Smooth muscle cell (in vitro differentiated cells): ENCODE measurements around the gene ELMO1. TPM values are rescaled to one million over a fixed set of nuclear protein-coding genes. Genes with fewer than 3 reads are reported as not detected.

Experiments used
- DNase-seq: peaks from one replicate; lab custom pipeline; 2025; ENCODE audit not compliant: unreplicated experiment; lab: John Stamatoyannopoulos, UW
- H2AFZ ChIP-seq: fragments of 200-600 bp; sonication (generic); 2 replicates; pipeline ENCODE4 v1.6.0; 2016; ENCODE audit warnings: antibody characterized with exemption, low read depth, mild to moderate bottlenecking
- H3F3A ChIP-seq: fragments of 200-600 bp; sonication (generic); 2 replicates; pipeline ENCODE4 v1.6.0; 2017; ENCODE audit warnings: antibody characterized with exemption, low read depth
- H3K27ac ChIP-seq: fragments of 200-600 bp; sonication (generic); 2 replicates; pipeline ENCODE4 v1.5.1; 2016; ENCODE audit warnings: low read depth, mild to moderate bottlenecking
- H3K27me3 ChIP-seq: fragments of 200-600 bp; sonication (generic); 2 replicates; pipeline ENCODE4 v1.6.1; 2016; ENCODE audit warnings: low read depth, mild to moderate bottlenecking
- H3K36me3 ChIP-seq: fragments of 200-600 bp; sonication (generic); 2 replicates; pipeline ENCODE4 v1.5.1; 2016; ENCODE audit warnings: low read depth
- H3K4me1 ChIP-seq: fragments of 200-600 bp; sonication (generic); 2 replicates; pipeline ENCODE4 v1.5.1; 2016; ENCODE audit warnings: low read depth
- H3K4me2 ChIP-seq: fragments of 200-600 bp; sonication (generic); 2 replicates; pipeline ENCODE4 v1.6.0; 2016; ENCODE audit warnings: mild to moderate bottlenecking
- H3K4me3 ChIP-seq: fragments of 200-600 bp; sonication (generic); 2 replicates; pipeline ENCODE4 v1.5.1; 2016; ENCODE audit warnings: mild to moderate bottlenecking
- H3K79me2 ChIP-seq: fragments of 200-600 bp; sonication (generic); 2 replicates; pipeline ENCODE4 v1.6.0; 2016; ENCODE audit warnings: low read depth, mild to moderate bottlenecking
- H3K9ac ChIP-seq: fragments of 200-600 bp; sonication (generic); 2 replicates; pipeline ENCODE4 v1.6.0; 2016; ENCODE audit warnings: low read depth
- H3K9me3 ChIP-seq: fragments of 200-600 bp; sonication (generic); replicated peaks from 2 replicates; pipeline ENCODE4 v1.5.1; 2016; ENCODE audit warnings: low read depth
- H4K20me1 ChIP-seq: fragments of 200-600 bp; sonication (generic); 2 replicates; pipeline ENCODE4 v1.6.0; 2016; ENCODE audit warnings: low read depth
- WGBS: methylation state at CpG from one replicate; pipeline ENCODE4 v1.1.7; 2016; ENCODE audit warnings: low lambda C conversion rate; 5-methylcytosine and 5-hydroxymethylcytosine counted together
- polyA plus RNA-seq: library from polyadenylated mRNA; unstranded; fragments of >200 nt; fragmentation: Nextera tagmentation; extraction: Ambion mirVana; gene quantifications from 2 replicates; pipeline ENCODE4 v1.2.1, GENCODE V29; 2016
- total RNA-seq: library from RNA; depleted of rRNA; stranded (reverse); fragments of >200 nt; gene quantifications from 2 replicates; pipeline ENCODE4 v1.2.3, GENCODE V29; 2014
- TF ChIP-seq, protein P1 (sequence below): fragments of 200-600 bp; sonication (generic); IDR thresholded peaks from 2 replicates; pipeline ENCODE4 v1.5.1; 2017; ENCODE audit warnings: borderline replicate concordance, mild to moderate bottlenecking, antibody characterized with exemption; ENCODE audit not compliant: insufficient read depth, poor library complexity, severe bottlenecking

Gene ELMO1
- total and polyA plus RNA-seq, 2 experiments from 2014 or later, result 8.2 to 36.0 TPM

DNA sequence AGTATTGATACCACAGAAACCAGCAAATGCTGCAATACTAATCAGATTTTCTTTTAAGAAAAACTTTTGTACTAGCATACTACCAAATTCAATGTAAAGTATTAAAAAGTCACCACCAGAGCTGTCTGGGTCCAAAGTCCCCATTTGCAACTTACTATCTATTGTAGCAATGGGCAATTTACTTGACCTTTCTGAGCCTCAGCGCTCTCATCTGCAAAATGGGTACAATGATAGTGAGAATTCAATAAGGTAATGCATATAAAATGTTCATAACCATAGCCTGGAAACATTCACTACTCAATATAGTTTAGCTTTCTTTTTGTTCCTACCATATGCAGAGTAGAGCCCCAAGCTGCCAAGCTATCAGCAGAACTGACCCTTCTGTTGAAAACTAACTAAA is 337.2 kb downstream of the ELMO1 start:
- Histone ChIP-seq H3K27me3 (no peaks in the 10 kb centered on the region), H3K4me3 (no peak overlapping the region), H3K4me1 (peaks cover 18% of the 10 kb centered on the region), H3K79me2 (no peaks in the 10 kb centered on the region), H3K27ac (no peak overlapping the region), H4K20me1 (no peaks in the 10 kb centered on the region), H3K36me3 (no peaks in the 10 kb centered on the region), H3F3A (no peaks in the 10 kb centered on the region), H3K9me3 (no peaks in the 10 kb centered on the region), H3K4me2 (no peak overlapping the region), H2AFZ (no peak overlapping the region), H3K9ac (no peak overlapping the region)
- 100% methylated on average over 1 of the region's 1 CpG for WGBS
- no peak for DNase-seq
- TF ChIP-seq, protein P1, sequence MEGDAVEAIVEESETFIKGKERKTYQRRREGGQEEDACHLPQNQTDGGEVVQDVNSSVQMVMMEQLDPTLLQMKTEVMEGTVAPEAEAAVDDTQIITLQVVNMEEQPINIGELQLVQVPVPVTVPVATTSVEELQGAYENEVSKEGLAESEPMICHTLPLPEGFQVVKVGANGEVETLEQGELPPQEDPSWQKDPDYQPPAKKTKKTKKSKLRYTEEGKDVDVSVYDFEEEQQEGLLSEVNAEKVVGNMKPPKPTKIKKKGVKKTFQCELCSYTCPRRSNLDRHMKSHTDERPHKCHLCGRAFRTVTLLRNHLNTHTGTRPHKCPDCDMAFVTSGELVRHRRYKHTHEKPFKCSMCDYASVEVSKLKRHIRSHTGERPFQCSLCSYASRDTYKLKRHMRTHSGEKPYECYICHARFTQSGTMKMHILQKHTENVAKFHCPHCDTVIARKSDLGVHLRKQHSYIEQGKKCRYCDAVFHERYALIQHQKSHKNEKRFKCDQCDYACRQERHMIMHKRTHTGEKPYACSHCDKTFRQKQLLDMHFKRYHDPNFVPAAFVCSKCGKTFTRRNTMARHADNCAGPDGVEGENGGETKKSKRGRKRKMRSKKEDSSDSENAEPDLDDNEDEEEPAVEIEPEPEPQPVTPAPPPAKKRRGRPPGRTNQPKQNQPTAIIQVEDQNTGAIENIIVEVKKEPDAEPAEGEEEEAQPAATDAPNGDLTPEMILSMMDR, result no peak

DNA sequence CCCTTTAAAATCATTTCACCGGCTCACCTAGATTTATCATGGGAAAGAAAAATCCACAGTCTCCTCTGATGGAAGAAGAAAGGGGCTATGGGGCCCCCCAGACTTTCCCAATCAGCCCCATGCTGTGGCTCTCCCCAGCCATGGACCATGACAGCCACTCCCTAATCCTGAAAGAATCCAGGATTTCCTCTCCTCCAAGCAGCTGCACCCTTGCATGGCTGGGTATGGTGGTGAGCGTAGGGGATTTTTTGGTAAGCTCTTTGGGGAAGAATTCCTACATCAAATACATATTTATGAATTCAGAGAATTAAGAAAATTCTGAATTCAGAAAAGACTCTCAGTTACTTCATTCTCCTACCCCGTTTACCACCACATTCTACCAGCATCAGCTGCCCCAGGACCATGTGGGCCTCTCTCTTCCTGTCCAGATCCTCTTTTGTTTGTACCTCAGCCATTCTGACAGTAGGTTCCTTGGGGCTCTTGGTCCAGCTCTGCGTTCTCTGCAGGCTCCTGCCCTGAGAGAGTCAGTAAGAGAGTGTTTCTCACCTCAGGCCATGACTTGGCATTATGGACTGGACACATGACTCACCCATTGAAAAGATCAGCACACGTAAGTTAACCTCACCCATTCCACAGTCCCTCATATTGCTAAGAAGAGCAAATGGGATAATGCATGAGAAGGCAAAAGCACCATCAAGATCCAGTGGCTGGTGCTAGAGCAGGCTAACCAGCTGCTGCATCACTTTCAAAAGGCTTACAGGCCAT is 337.8 kb downstream of the ELMO1 start:
- Histone ChIP-seq H4K20me1 (no peaks in the 10 kb centered on the region), H3K4me3 (no peak overlapping the region), H3K27ac (no peak overlapping the region), H3K79me2 (no peaks in the 10 kb centered on the region), H3K4me1 (peaks cover 18% of the 10 kb centered on the region), H2AFZ (no peak overlapping the region), H3K36me3 (no peaks in the 10 kb centered on the region), H3K4me2 (peak overlapping the region; percentile 29), H3F3A (no peaks in the 10 kb centered on the region), H3K9ac (no peak overlapping the region), H3K27me3 (no peaks in the 10 kb centered on the region), H3K9me3 (no peaks in the 10 kb centered on the region)
- 77% methylated on average over 5 of the region's 5 CpGs for WGBS
- DNase-seq, result no peak
- TF ChIP-seq, protein P1, result no peak

- Histone ChIP-seq H3K9ac (no peak overlapping the region), H3K27ac (no peak overlapping the region), H3K36me3 (no peaks in the 10 kb centered on the region), H3K4me1 (peaks cover 19% of the 10 kb centered on the region), H3F3A (no peaks in the 10 kb centered on the region), H3K4me2 (no peak overlapping the region), H2AFZ (no peak overlapping the region), H3K79me2 (no peaks in the 10 kb centered on the region), H3K9me3 (no peaks in the 10 kb centered on the region), H3K4me3 (no peak overlapping the region), H3K27me3 (no peaks in the 10 kb centered on the region), H4K20me1 (no peaks in the 10 kb centered on the region)
- no peak for DNase-seq
- WGBS, result 67% methylated on average over 5 of the region's 5 CpGs
- TF ChIP-seq, protein P1, result no peak
Observed at GRCh38 chr7:37109843-37110242, 338.8 kb downstream of the ELMO1 start.

DNA sequence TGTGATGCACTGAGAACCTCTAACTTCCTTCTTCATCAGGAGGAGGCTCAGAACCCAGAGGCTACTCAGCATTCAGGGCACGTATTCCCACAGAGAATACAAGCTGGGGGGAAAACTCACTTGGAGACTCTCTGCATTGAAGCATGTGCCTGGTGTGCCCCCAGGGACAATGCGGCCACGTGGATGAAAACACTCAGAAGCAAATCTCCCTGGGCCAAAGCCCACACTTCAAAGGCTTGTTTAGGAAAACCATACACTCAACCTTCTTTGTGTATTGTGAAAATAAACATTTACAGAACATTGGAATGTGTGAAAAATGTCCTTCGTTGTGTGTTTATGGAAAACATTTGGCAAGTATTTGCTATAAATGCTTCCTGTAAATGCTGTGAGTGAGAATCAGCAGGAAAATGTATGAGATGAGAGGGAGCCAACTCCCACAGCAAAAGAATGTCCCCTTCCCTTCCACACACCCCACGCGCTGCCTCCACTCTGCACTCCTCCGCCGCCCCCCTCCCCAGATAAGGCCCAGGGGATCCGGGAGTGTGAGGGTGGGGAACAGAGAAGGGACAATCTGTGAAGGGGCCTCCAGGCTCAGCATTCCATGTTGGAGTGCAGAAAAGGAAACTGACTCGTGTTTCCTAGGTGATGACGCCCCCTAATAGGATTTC is 339.5 kb downstream of the ELMO1 start:
- Histone ChIP-seq H3K27me3 (no peaks in the 10 kb centered on the region), H4K20me1 (no peaks in the 10 kb centered on the region), H3K9me3 (no peaks in the 10 kb centered on the region), H3K27ac (no peak overlapping the region), H3K4me3 (no peak overlapping the region), H3K9ac (no peak overlapping the region), H2AFZ (no peak overlapping the region), H3F3A (no peaks in the 10 kb centered on the region), H3K4me1 (peaks cover 23% of the 10 kb centered on the region), H3K4me2 (no peak overlapping the region), H3K79me2 (no peaks in the 10 kb centered on the region), H3K36me3 (no peaks in the 10 kb centered on the region)
- 61% methylated on average over 11 of the region's 11 CpGs for WGBS
- DNase-seq, result no peak
- TF ChIP-seq, protein P1, result no peak
